Smooth muscle cell (in vitro differentiated cells): ENCODE results near the gene ZNF775. TPM values are rescaled to one million over a fixed set of nuclear protein-coding genes. Genes with fewer than 3 reads are reported as not detected.

Source experiments
- DNase-seq: peaks from one replicate; lab custom pipeline; 2025; ENCODE audit not compliant: unreplicated experiment; lab: John Stamatoyannopoulos, UW
- H2AFZ ChIP-seq: fragments of 200-600 bp; sonication (generic); 2 replicates; pipeline ENCODE4 v1.6.0; 2016; ENCODE audit warnings: antibody characterized with exemption, low read depth, mild to moderate bottlenecking
- H3F3A ChIP-seq: fragments of 200-600 bp; sonication (generic); 2 replicates; pipeline ENCODE4 v1.6.0; 2017; ENCODE audit warnings: antibody characterized with exemption, low read depth
- H3K27ac ChIP-seq: fragments of 200-600 bp; sonication (generic); 2 replicates; pipeline ENCODE4 v1.5.1; 2016; ENCODE audit warnings: low read depth, mild to moderate bottlenecking
- H3K27me3 ChIP-seq: fragments of 200-600 bp; sonication (generic); 2 replicates; pipeline ENCODE4 v1.6.1; 2016; ENCODE audit warnings: low read depth, mild to moderate bottlenecking
- H3K36me3 ChIP-seq: fragments of 200-600 bp; sonication (generic); 2 replicates; pipeline ENCODE4 v1.5.1; 2016; ENCODE audit warnings: low read depth
- H3K4me1 ChIP-seq: fragments of 200-600 bp; sonication (generic); 2 replicates; pipeline ENCODE4 v1.5.1; 2016; ENCODE audit warnings: low read depth
- H3K4me2 ChIP-seq: fragments of 200-600 bp; sonication (generic); 2 replicates; pipeline ENCODE4 v1.6.0; 2016; ENCODE audit warnings: mild to moderate bottlenecking
- H3K4me3 ChIP-seq: fragments of 200-600 bp; sonication (generic); 2 replicates; pipeline ENCODE4 v1.5.1; 2016; ENCODE audit warnings: mild to moderate bottlenecking
- H3K79me2 ChIP-seq: fragments of 200-600 bp; sonication (generic); 2 replicates; pipeline ENCODE4 v1.6.0; 2016; ENCODE audit warnings: low read depth, mild to moderate bottlenecking
- H3K9ac ChIP-seq: fragments of 200-600 bp; sonication (generic); 2 replicates; pipeline ENCODE4 v1.6.0; 2016; ENCODE audit warnings: low read depth
- H3K9me3 ChIP-seq: fragments of 200-600 bp; sonication (generic); replicated peaks from 2 replicates; pipeline ENCODE4 v1.5.1; 2016; ENCODE audit warnings: low read depth
- H4K20me1 ChIP-seq: fragments of 200-600 bp; sonication (generic); 2 replicates; pipeline ENCODE4 v1.6.0; 2016; ENCODE audit warnings: low read depth
- WGBS: methylation state at CpG from one replicate; pipeline ENCODE4 v1.1.7; 2016; ENCODE audit warnings: low lambda C conversion rate; 5-methylcytosine and 5-hydroxymethylcytosine counted together
- polyA plus RNA-seq: library from polyadenylated mRNA; unstranded; fragments of >200 nt; fragmentation: Nextera tagmentation; extraction: Ambion mirVana; gene quantifications from 2 replicates; pipeline ENCODE4 v1.2.1, GENCODE V29; 2016
- total RNA-seq: library from RNA; depleted of rRNA; stranded (reverse); fragments of >200 nt; gene quantifications from 2 replicates; pipeline ENCODE4 v1.2.3, GENCODE V29; 2014
- TF ChIP-seq, protein P1 (sequence below): fragments of 200-600 bp; sonication (generic); IDR thresholded peaks from 2 replicates; pipeline ENCODE4 v1.5.1; 2017; ENCODE audit warnings: borderline replicate concordance, mild to moderate bottlenecking, antibody characterized with exemption; ENCODE audit not compliant: insufficient read depth, poor library complexity, severe bottlenecking

The ZNF775 gene
- total and polyA plus RNA-seq, 2 experiments from 2014 or later = 5.9 to 23.8 TPM

DNA sequence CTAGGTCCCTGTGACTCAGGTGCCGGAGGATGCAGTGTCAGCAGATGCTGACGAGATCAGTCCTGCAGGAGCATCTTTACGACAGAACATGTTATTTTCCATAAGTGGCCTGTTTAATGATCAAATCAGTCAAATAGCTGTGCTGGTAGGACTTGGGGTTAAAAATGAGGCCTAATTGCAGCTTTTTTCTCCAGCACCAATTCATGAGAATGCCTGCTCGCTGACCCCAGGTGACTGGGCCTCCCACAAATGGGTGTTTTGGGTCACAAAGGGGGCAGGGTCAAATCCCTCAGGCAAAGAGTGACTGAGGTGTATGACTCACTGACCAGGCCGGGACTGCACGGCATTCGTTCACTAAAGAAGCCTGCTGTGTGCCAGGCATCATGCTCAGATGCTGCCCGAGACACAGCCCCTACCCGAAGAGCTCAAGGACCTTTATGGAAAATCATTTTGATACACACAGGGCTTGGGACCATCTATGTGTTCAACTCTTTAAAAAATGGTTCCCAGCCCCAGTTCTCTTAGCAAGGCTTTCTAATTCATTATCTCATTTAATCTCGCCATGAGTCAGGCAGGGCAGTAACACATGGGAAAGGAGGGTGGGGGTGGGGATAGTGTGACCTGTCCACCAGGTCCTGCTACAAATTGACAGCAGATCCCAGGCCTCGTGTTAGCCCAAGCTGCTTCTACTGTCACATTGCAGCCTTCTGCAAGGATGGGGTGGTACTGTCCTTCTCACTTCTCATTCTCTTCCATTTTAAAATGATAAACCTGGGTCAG is 21.1 kb downstream of the ZNF775 start:
- Histone ChIP-seq H3K27ac (peak overlapping the region; percentile 70), H3K79me2 (no peaks in the 10 kb centered on the region), H2AFZ (no peak overlapping the region), H3K36me3 (no peaks in the 10 kb centered on the region), H3K4me2 (peak overlapping the region; percentile 4), H3K9ac (no peak overlapping the region), H3K9me3 (no peaks in the 10 kb centered on the region), H3K27me3 (no peaks in the 10 kb centered on the region), H3F3A (peaks cover 10% of the 10 kb centered on the region), H3K4me3 (no peak overlapping the region), H4K20me1 (peaks cover 4% of the 10 kb centered on the region), H3K4me1 (peaks cover 39% of the 10 kb centered on the region)
- no peak for DNase-seq
- TF ChIP-seq, protein P1, sequence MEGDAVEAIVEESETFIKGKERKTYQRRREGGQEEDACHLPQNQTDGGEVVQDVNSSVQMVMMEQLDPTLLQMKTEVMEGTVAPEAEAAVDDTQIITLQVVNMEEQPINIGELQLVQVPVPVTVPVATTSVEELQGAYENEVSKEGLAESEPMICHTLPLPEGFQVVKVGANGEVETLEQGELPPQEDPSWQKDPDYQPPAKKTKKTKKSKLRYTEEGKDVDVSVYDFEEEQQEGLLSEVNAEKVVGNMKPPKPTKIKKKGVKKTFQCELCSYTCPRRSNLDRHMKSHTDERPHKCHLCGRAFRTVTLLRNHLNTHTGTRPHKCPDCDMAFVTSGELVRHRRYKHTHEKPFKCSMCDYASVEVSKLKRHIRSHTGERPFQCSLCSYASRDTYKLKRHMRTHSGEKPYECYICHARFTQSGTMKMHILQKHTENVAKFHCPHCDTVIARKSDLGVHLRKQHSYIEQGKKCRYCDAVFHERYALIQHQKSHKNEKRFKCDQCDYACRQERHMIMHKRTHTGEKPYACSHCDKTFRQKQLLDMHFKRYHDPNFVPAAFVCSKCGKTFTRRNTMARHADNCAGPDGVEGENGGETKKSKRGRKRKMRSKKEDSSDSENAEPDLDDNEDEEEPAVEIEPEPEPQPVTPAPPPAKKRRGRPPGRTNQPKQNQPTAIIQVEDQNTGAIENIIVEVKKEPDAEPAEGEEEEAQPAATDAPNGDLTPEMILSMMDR = no peak
- 29% methylated on average over 11 of the region's 11 CpGs for WGBS

DNA sequence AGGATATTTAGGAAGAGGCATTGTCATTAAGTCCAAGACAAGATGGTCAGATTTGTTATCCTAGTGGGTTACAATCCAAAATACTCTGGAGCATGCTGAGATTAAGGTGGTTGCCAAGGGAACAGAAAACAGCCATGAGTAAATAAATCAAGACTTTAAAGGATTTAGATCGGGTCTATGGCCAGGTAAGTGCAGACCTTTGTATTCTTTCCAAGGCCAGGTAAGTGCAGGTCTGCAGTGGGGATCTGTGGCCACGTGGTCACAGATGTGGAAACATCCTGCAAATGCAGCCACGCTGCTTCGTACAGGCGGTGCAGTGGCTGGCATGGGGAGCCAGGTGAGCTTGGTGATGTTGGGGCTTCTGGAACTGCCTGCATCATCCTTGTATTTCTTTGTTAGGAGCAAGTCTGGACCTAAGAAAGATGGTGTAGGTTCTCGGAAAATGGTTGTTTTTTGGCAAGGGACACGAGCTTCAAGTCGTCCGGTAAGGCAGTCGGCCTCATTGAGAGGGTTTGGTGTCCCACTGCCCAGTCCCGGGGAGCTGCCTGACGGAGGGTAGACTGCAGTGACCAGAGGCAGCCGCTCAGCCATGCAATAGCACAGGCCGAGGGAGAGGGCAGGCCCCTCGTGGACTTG is 21.8 kb downstream of the ZNF775 start:
- no peak overlapping the region for H3K9ac ChIP-seq
- H3K9me3 ChIP-seq = no peaks in the 10 kb centered on the region
- 89% methylated on average over 15 of the region's 15 CpGs for WGBS
- no peaks in the 10 kb centered on the region for H3K36me3 ChIP-seq
- no peak overlapping the region for H3K4me3 ChIP-seq
- no peak overlapping the region for H3K4me2 ChIP-seq
- H3K27ac ChIP-seq = peak overlapping the region; percentile 70
- H3K27me3 ChIP-seq = no peaks in the 10 kb centered on the region
- H2AFZ ChIP-seq = no peak overlapping the region
- peaks cover 6% of the 10 kb centered on the region for H3F3A ChIP-seq
- no peak for DNase-seq
- no peaks in the 10 kb centered on the region for H4K20me1 ChIP-seq
- TF ChIP-seq, protein P1 = no peak
- no peaks in the 10 kb centered on the region for H3K79me2 ChIP-seq
- peaks cover 39% of the 10 kb centered on the region for H3K4me1 ChIP-seq

DNA sequence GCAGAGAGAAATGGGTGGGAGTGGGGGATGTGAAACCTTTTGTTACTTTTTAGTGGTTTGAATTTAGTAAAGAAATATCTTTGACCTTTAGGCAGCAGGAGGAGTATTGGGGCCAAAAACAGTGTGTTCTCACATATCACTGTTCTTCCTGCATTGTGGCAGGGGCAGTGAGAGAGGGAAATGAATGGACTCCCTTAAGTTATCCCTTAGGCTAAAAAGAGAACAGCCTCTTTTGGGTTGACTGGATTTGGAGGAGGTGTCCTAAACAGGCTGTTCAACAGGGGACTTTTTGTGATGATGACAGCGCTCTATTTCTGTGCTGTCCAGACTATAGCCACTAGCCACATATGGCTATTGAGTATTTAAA is 22.3 kb downstream of the ZNF775 start:
- H3K27me3 ChIP-seq = no peaks in the 10 kb centered on the region
- peaks cover 44% of the 10 kb centered on the region for H3K4me1 ChIP-seq
- no peak for DNase-seq
- no peak overlapping the region for H3K27ac ChIP-seq
- TF ChIP-seq, protein P1 = no peak
- no peaks in the 10 kb centered on the region for H4K20me1 ChIP-seq
- no peak overlapping the region for H3K4me2 ChIP-seq
- WGBS = 91% methylated on average over 1 of the region's 1 CpG
- no peaks in the 10 kb centered on the region for H3K79me2 ChIP-seq
- H3K36me3 ChIP-seq = no peaks in the 10 kb centered on the region
- H2AFZ ChIP-seq = no peak overlapping the region
- no peaks in the 10 kb centered on the region for H3K9me3 ChIP-seq
- no peak overlapping the region for H3K4me3 ChIP-seq
- peaks cover 7% of the 10 kb centered on the region for H3F3A ChIP-seq
- no peak overlapping the region for H3K9ac ChIP-seq
